GM18502 (cell line): ENCODE results near the gene KCNQ5.

ENCODE experiments used
- ATAC-seq: cut with Tn5 transposase; IDR thresholded peaks from one replicate; pipeline ENCODE4 v1.9.1; 2021; ENCODE audit warnings: mild to moderate bottlenecking; ENCODE audit not compliant: unreplicated experiment, poor library complexity

The KCNQ5 gene

GRCh38 chr6:72672906-72673305 lies 51.0 kb downstream of the KCNQ5 start:
- no peak for ATAC-seq

GRCh38 chr6:72674842-72675241 lies 53.0 kb downstream of the KCNQ5 start:
- ATAC-seq = no peak

- no peak for ATAC-seq
Measured at GRCh38 chr6:72675396-72675795, 53.5 kb downstream of the KCNQ5 start.

GRCh38 chr6:72676995-72677394 lies 55.1 kb downstream of the KCNQ5 start:
- ATAC-seq = no peak

GRCh38 chr6:72677740-72678139 lies 55.9 kb downstream of the KCNQ5 start:
- ATAC-seq = no peak

GRCh38 chr6:72683797-72684196 lies 61.9 kb downstream of the KCNQ5 start:
- peak; percentile 94 for ATAC-seq

- ATAC-seq = peak; percentile 94
Measured at GRCh38 chr6:72689107-72689954, 67.5 kb downstream of the KCNQ5 start.

GRCh38 chr6:72691249-72691648 lies 69.4 kb downstream of the KCNQ5 start:
- no peak for ATAC-seq

GRCh38 chr6:72696055-72696454 lies 74.2 kb downstream of the KCNQ5 start:
- no peak for ATAC-seq

- no peak for ATAC-seq
Measured at GRCh38 chr6:72699159-72699558, 77.3 kb downstream of the KCNQ5 start.

- no peak for ATAC-seq
Measured at GRCh38 chr6:72702421-72702820, 80.6 kb downstream of the KCNQ5 start.

GRCh38 chr6:72703093-72703492 lies 81.2 kb downstream of the KCNQ5 start:
- ATAC-seq = no peak

- no peak for ATAC-seq
Measured at GRCh38 chr6:72704979-72705378, 83.1 kb downstream of the KCNQ5 start.

- no peak for ATAC-seq
Measured at GRCh38 chr6:72709431-72709830, 87.6 kb downstream of the KCNQ5 start.

- no peak for ATAC-seq
Measured at GRCh38 chr6:72711731-72712130, 89.9 kb downstream of the KCNQ5 start.

- ATAC-seq = no peak
Measured at GRCh38 chr6:72712910-72713309, 91.0 kb downstream of the KCNQ5 start.

GRCh38 chr6:72715119-72715518 lies 93.3 kb downstream of the KCNQ5 start:
- no peak for ATAC-seq

GRCh38 chr6:72716916-72717315 lies 95.1 kb downstream of the KCNQ5 start:
- ATAC-seq = no peak

- no peak for ATAC-seq
Measured at GRCh38 chr6:72720464-72720863, 98.6 kb downstream of the KCNQ5 start.

- ATAC-seq = no peak
Measured at GRCh38 chr6:72721346-72721745, 99.5 kb downstream of the KCNQ5 start.

GRCh38 chr6:72724545-72724944 lies 102.7 kb downstream of the KCNQ5 start:
- ATAC-seq = peak; percentile 95

- no peak for ATAC-seq
Measured at GRCh38 chr6:72728706-72729343, 107.0 kb downstream of the KCNQ5 start.
